ENCODE data around the gene HMGB1.

HMGB1 gene

GRCh38 chr13:30465593-30466357 is at the start of gene HMGB1:
HMGB1 (minus strand) TSS chr13:30465936; CDS start chr13:30463680, 2,256 bp downstream.
- peak; percentile 97 for DNase-seq

GRCh38 chr13:30510811-30511371 is 45.2 kb upstream of the HMGB1 start:
- DNase-seq, result no peak

- DNase-seq, result no peak
These were observed 44.4 kb upstream of the HMGB1 start for GRCh38 chr13:30510091-30510490.

GRCh38 chr13:30509254-30510050 is 43.7 kb upstream of the HMGB1 start:
- no peak for DNase-seq

GRCh38 chr13:30504081-30504480 is 38.3 kb upstream of the HMGB1 start:
- peak; percentile 15 for DNase-seq

DNA sequence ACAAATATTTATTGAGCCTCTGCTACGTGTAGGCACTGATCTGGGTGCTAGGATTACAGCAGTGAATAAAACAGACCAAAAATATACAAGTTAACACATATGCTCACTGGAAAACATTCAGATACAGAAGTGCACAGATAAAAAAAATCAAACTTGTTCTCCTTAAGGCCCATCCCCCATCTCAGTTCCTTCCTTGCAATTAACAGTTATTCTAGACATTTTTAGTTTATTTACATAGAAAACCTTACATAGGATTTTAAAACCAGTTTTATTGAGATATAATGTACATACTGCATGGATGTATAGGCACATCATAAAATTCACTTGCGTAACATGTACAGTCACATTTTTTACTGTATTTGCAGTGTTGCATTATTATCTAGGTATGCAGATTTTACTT is 36.5 kb upstream of the HMGB1 start:
- DNase-seq, result no peak

DNA sequence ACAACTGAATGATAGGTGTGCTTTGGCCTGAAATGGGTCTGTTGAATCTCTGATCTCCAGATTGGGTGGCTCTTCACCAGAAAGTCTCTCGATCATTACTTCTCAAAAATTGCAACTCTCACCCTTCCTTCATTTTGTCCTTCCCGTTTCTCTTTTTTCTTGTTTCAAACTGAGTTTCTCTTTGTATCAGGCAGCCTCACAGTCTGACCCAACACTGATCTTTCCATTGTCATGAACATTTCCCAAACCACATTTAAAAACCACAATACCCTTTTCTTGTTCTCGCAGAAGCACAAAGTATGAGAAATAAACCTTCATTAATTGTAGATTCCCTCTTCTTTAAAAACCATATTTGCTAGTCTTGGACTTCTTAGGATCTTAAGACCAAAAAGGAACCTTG is 33.6 kb upstream of the HMGB1 start:
- no peak for DNase-seq

DNA sequence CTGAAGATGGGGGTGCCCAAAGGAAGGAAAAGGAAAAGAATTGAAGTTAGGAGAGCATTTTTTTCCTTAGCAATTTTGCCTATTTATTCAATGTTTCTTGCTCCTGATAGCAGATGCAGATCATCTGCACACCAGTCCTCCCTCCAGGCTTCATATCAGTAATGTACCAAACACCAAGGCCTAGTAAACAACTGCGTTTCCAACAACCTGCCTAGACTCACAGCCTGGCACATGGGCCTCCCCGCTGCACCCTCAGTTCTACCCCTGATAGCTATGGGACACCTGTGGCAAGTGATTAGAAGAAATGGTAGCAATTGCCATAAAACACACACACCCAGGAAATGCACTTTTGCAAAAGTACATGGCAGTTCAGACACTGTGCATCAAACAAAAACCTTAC is 30.4 kb upstream of the HMGB1 start:
- no peak for DNase-seq

DNA sequence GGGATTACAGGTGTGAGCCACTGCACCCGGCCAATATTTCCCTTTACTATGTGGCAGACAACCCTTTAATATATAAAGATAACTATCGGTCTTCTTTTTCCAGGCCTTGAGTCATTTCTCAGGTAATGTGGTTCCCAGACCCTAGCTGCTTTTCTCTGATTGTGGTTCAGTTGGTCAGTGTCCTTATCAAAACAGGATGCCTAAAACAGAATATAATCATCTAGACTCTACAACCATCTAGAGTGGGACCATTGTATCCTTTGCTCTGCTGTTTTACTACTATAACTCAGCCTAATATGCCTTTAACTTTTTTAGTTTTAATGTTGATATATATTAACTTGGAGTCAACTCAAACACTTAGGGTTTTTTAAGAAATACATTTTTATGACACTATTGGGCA is 30.0 kb upstream of the HMGB1 start:
- no peak for DNase-seq

- DNase-seq, result no peak
These were observed 28.1 kb upstream of the HMGB1 start for GRCh38 chr13:30493658-30494381.

DNA sequence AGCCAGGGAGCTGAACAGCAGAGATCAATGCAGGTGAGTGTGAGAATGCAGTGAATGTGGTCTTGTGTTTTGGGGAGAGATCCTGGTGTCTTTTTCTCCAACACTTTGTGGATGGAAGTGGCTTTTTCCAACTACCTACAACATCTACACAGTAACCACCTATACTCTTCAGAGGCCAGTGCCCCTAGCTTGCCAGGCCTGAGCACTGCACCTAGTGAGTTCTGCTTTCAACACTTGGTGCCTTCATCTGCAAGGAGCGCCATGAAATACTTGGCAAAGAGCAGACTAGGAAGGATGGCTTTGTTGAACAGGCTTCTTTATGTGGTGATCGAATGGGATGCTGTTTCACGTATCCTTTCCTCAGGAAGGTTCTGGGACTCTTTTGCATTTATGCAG is 21.3 kb upstream of the HMGB1 start:
- DNase-seq, result no peak

DNA sequence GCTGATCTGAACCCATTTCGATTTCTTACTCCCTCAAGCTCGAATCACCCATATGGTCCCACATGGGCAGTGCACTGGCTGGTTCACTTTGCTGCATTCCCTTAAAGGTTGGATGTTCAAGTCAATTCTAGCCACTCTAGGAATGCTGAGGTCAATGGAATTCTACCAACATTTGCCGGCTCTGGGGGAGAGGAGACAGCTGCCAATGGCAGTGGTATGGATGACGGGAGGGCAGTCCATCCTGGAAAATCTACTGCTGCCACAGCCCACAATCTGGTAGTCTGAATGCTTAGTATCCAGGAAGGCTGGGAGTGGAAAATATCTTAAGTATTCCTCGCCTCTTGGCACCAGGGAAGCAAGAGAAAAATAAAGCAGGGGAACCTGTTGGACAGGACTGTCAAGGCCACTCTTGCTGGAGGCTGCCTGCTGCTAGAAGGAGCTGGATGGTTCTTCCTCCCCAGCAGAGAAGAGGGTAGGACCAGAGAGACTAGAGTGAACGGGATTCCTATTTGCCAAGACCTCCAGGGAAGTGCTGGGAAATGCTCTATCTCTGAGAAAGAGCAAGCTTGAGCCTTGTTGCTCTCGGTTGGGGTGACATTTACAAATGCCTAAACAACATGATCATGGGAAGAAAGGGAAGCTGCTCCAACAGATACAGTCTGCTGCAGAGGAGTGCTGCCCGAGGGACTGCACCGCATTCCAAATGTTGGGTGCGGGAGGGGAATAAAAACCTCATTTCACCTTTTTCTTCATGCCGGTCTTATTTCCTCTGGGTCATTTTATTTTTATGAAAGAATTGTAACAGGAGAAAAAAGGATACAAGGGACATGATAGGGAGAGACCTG is 20.7 kb upstream of the HMGB1 start:
- DNase-seq, result no peak

- DNase-seq, result no peak
These were observed 15.6 kb upstream of the HMGB1 start for GRCh38 chr13:30481241-30481760.

DNA sequence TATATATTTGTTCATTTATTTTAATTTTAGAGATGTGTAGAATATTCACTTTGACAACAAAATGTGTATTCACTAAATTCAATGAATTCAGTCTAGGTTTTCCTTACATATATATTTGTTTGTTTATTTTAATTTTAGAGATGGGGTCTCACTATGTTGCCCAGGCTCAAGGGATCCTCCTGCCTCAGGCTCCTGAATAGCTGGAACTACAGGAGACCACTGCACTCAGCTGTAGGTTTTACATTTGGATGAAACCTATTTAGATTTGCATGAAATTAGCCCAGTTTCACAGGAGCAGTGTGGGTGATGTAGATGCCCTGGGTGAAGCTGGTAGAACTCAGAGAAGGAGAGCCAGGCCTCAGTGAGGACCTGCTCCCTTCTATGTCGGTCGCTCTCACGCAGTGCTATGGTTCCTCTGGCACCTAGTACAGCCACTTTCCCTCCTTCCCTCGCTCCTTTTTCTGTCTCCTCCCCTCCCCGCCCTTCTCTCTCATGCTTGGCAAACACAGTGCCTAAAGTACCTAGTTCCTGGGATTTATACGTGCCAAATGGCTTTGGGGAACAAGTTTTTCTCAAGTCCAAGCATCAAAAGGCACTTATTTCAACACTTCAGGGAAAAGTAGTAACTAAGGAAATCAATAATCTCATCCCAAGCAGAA is 14.7 kb upstream of the HMGB1 start:
- DNase-seq, result no peak

GRCh38 chr13:30479883-30480219 is 14.1 kb upstream of the HMGB1 start:
- no peak for DNase-seq

DNA sequence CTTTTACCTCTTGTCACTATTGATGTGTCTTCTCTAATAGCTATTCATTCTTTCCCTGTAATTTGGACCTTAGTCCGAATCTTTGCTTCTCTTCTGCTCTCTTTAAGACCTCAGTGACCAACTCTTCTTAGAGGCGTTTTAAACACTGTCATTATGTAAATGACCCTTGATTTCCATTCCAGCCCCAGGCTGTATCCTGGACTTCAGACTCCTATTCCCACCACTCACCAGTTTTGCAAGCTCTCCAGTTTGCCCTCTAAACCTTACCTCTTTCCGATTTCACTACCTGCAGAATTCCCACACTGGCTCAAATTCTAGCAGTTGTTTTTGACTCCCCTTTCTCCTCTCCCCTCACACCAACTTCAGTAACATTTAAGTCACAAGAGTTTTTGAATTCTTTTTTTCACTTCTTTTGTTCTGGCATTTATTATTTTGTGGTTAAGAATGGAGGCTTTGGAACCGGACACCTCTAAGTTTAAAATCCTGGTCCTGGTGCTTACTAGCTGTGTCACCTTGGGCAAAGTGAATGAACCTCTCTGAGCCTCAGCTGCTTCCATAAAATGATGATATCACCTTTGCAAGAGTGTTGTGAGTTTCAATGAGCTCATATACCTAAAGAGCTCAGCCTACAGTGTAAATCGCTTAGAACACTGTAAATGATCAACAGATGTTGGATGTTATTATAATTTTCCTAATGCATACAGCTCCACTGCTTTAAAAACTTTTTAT is 13.6 kb upstream of the HMGB1 start:
- DNase-seq, result no peak

GRCh38 chr13:30477346-30478195 is 11.8 kb upstream of the HMGB1 start:
- DNase-seq, result no peak

- DNase-seq, result no peak
These were observed 7.9 kb upstream of the HMGB1 start for GRCh38 chr13:30473675-30474074.

- DNase-seq, result no peak
These were observed 1.1 kb upstream of the HMGB1 start for GRCh38 chr13:30466841-30467252.

DNA sequence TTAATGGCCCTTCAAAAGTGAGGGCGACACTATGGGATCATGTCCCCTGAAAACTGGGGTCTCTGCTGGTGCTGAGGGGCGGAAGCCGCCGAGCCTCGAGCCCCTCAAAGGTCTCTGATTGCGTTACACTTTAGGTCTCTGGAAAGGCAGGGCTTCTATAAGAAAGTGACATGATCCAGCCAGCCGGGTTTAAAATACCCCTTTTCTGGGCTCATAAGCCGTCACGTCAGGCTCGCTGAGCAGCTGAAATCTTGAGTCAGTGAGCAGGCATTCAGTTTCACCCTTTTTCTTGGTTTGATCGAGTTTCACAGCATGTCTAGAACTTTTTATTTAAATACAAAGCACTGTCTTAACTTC is 600 bp upstream of the HMGB1 start:
- peak; percentile 47 for DNase-seq

Measured in stimulated activated CD4-positive, alpha-beta T cell treated with anti-CD3 and anti-CD28 coated beads, Interleukin-15, amount 100 ng/mL, for 24 hours (primary cell).